HepG2 (cell line): ENCODE measurements around the gene RBPJ. TPM values are rescaled to one million over a fixed set of nuclear protein-coding genes. Genes with fewer than 3 reads are reported as not detected.

Experiments
- ATAC-seq: fragments of 200-7000 bp; cut with Tn5 transposase; 3 replicates; pipeline ENCODE4 v1.9.1; 2020; ENCODE audit warnings: mild to moderate bottlenecking, moderate library complexity
- BruUV-seq: library from RNA; stranded (reverse); fragments of 400-500 nt; replicated peaks from 2 replicates; lab custom pipeline; 2021; lab: Mats Ljungman, UMichigan
- CTCF ChIA-PET: fragments of 300-600 bp; formaldehyde crosslinking; extraction: SDS; loops from one replicate; lab custom pipeline; 2021; ENCODE audit warnings: low total read pairs, inconsistent platforms, low intra/inter-chr PET ratio; lab: Yijun Ruan, JAX
- POLR2A ChIA-PET: fragments of 350-600 bp; sonication (Branson Sonifier 250); formaldehyde crosslinking; loops from one replicate; lab custom pipeline; 2020; ENCODE audit warnings: antibody characterized with exemption, inconsistent platforms; lab: Yijun Ruan, JAX
- DNase-seq: peaks from one replicate; pipeline ENCODE4 v3.0.0-alpha.2; 2015; ENCODE audit warnings: low spot score
- FAIRE-seq: peaks from 3 replicates; lab custom pipeline; 2011; peaks lifted over from hg19 to GRCh38; lab: Jason Lieb, UNC
- H2AFZ ChIP-seq: one replicate; pipeline ENCODE4 v1.6.1; 2011; ENCODE audit warnings: low read length, inconsistent platforms
- H3K27ac ChIP-seq: fragments of 300-600 bp; 3 replicates; pipeline ENCODE4 v1.8.0; 2011; ENCODE audit warnings: mixed run types, mild to moderate bottlenecking, mixed read lengths, low read length, inconsistent platforms; ENCODE audit not compliant: insufficient read depth; ENCODE audit errors: extremely low read length
- H3K27me3 ChIP-seq, 2 experiments: fragments of 200-600 bp in 1 of 2; 2 replicates in 1 of 2; 3 replicates in 1 of 2; pipeline versions ENCODE4 v1.6.0 to v1.8.0; 2011; ENCODE audit warnings: low read length in 2 of 2, mild to moderate bottlenecking in 2 of 2, moderate library complexity in 2 of 2, inconsistent platforms in 1 of 2; ENCODE audit not compliant: insufficient read depth in 2 of 2, control insufficient read depth in 1 of 2
- H3K36me3 ChIP-seq, 2 experiments: fragments of 200-600 bp in 1 of 2; replicated peaks in 1 of 2; 2 replicates in 1 of 2; 3 replicates in 1 of 2; pipeline versions ENCODE4 v1.5.1 to v1.8.0; 2011; ENCODE audit warnings: low read length in 2 of 2, inconsistent platforms in 1 of 2; ENCODE audit not compliant: insufficient read depth in 2 of 2, control insufficient read depth in 1 of 2
- H3K4me1 ChIP-seq: 2 replicates; pipeline ENCODE4 v1.5.1; 2012; ENCODE audit warnings: low read length, inconsistent platforms; ENCODE audit not compliant: insufficient read depth
- H3K4me2 ChIP-seq: 2 replicates; pipeline ENCODE4 v1.6.0; 2011; ENCODE audit warnings: low read depth, low read length, inconsistent platforms
- H3K4me3 ChIP-seq, 3 experiments: fragments of 200-600 bp in 1 of 3; sonication (generic), shearing (Covaris generic) in 1 of 3; replicated peaks in 1 of 3; 2 replicates each; pipeline ENCODE4 v1.5.1; 2011 to 2016; ENCODE audit warnings: low read length in 3 of 3, inconsistent platforms in 2 of 3, low read depth in 2 of 3, mild to moderate bottlenecking in 2 of 3, control low read depth in 1 of 3, mixed read lengths in 1 of 3; ENCODE audit not compliant: insufficient read depth in 1 of 3
- H3K79me2 ChIP-seq: one replicate; pipeline ENCODE4 v1.6.1; 2011; ENCODE audit warnings: low read length, inconsistent platforms; ENCODE audit not compliant: insufficient read depth
- H3K9ac ChIP-seq: 2 replicates; pipeline ENCODE4 v1.6.0; 2011; ENCODE audit warnings: mild to moderate bottlenecking, low read depth, low read length, inconsistent platforms; ENCODE audit not compliant: insufficient read depth
- H3K9me3 ChIP-seq: 2 replicates; pipeline ENCODE4 v1.5.1; 2012; ENCODE audit warnings: mild to moderate bottlenecking, low read length
- H4K20me1 ChIP-seq: 2 replicates; pipeline ENCODE4 v1.6.0; 2011; ENCODE audit warnings: inconsistent platforms, mild to moderate bottlenecking, low read length, moderate library complexity; ENCODE audit not compliant: insufficient read depth
- ASH2L ChIP-seq: fragments of 300-600, 200-600 bp; sonication (generic); IDR thresholded peaks from 2 replicates; pipeline ENCODE4 v1.7.0; 2017; ENCODE audit warnings: low read depth, mild to moderate bottlenecking, moderate library complexity, mixed read lengths, low read length; ENCODE audit not compliant: insufficient read length
- CBX5 ChIP-seq: sonication (generic); formaldehyde crosslinking; IDR thresholded peaks from 2 replicates; pipeline ENCODE4 v1.4.0; 2020; ENCODE audit warnings: missing genetic modification reagents, borderline replicate concordance
- DR1 ChIP-seq: sonication (generic); formaldehyde crosslinking; IDR thresholded peaks from 2 replicates; pipeline ENCODE4 v1.8.0; 2021; ENCODE audit warnings: mild to moderate bottlenecking, missing genetic modification reagents, inconsistent platforms
- ELF3 ChIP-seq: IDR thresholded peaks from 2 replicates; pipeline ENCODE4 v1.6.1; 2016; ENCODE audit warnings: missing genetic modification reagents, missing compliant biosample characterization
- EZH2 ChIP-seq: conservative IDR thresholded peaks from 2 replicates; pipeline ENCODE4 v1.6.1; 2012; ENCODE audit warnings: mild to moderate bottlenecking, low read depth, low read length, moderate library complexity
- FOXA3 ChIP-seq: IDR thresholded peaks from 2 replicates; pipeline ENCODE4 v1.6.1; 2016; ENCODE audit warnings: missing genetic modification reagents, missing compliant biosample characterization
- HNRNPUL1 ChIP-seq: fragments of 200-400 bp; formaldehyde crosslinking; IDR thresholded peaks from 2 replicates; pipeline ENCODE4 v1.6.1; 2017; ENCODE audit warnings: low read depth, mild to moderate bottlenecking, low read length, moderate library complexity
- MXD4 ChIP-seq: IDR thresholded peaks from 2 replicates; pipeline ENCODE4 v1.6.1; 2016; ENCODE audit warnings: mild to moderate bottlenecking, missing biosample characterization, missing genetic modification reagents
- RAD21 ChIP-seq: fragments of 450-650 bp; formaldehyde crosslinking; IDR thresholded peaks from 2 replicates; pipeline ENCODE4 v1.5.0; 2020; ENCODE audit warnings: mild to moderate bottlenecking
- ZNF224 ChIP-seq: sonication (generic); formaldehyde crosslinking; IDR thresholded peaks from 2 replicates; pipeline ENCODE4 v1.5.0; 2020; ENCODE audit warnings: mild to moderate bottlenecking, missing genetic modification reagents
- ZNF510 ChIP-seq: sonication (generic); formaldehyde crosslinking; IDR thresholded peaks from 2 replicates; pipeline ENCODE4 v1.4.0; 2020; ENCODE audit warnings: low read depth, mild to moderate bottlenecking, missing genetic modification reagents
- WGBS: methylation state at CpG from one replicate; pipeline ENCODE4 v1.1.6; 2017; ENCODE audit warnings: low lambda C conversion rate; 5-methylcytosine and 5-hydroxymethylcytosine counted together
- in situ Hi-C: cut with HindIII; loops from 2 replicates; pipeline ENCODE4 v1.10.0; 2017; ENCODE audit warnings: low pct_unique_long_range_greater_than_20kb; ENCODE audit not compliant: extremely low pct_ligation_motif_present
- intact Hi-C: fragments of 100-400 bp; cut with micrococcal nuclease; formaldehyde crosslinking; loops from one replicate; pipeline ENCODE4 v1.10.0; 2022; ENCODE audit not compliant: unreplicated experiment
- polyA plus RNA-seq, 8 experiments: library from polyadenylated mRNA; depleted of rRNA in 3 of 8; stranded (reverse) in 7 of 8; unstranded in 1 of 8; fragments of >200 nt; fragmentation: Illumina TruSeq in 4 of 8; extraction: Trizol in 4 of 8; gene quantifications; 2 replicates each; pipeline versions ENCODE4 v1.2.1 to v1.2.3, GENCODE V29; 2011 to 2016; ENCODE audit warnings: low read depth in 4 of 8, missing spikeins in 1 of 8, mixed read lengths in 1 of 8; ENCODE audit not compliant: insufficient read depth in 1 of 8
- total RNA-seq, 5 experiments: library from RNA; depleted of rRNA; stranded (reverse); fragments of >200 nt; fragmentation: Illumina TruSeq; extraction: Trizol; gene quantifications; 2 replicates each; pipeline ENCODE4 v1.2.3, GENCODE V29; 2016; ENCODE audit warnings: low read depth in 1 of 5
- TF ChIP-seq, protein P1 (sequence below), 2 experiments: IDR thresholded peaks; 2 replicates each; pipeline ENCODE4 v1.6.1; 2011 to 2012; ENCODE audit warnings: low read length in 2 of 2, borderline replicate concordance in 1 of 2, low read depth in 1 of 2, mild to moderate bottlenecking in 1 of 2, moderate library complexity in 1 of 2
- TF ChIP-seq, protein P2 (sequence below): sonication (generic); formaldehyde crosslinking; IDR thresholded peaks from 2 replicates; pipeline ENCODE4 v1.5.1; 2020; ENCODE audit warnings: mild to moderate bottlenecking, missing genetic modification reagents

Gene RBPJ
- total and polyA plus RNA-seq, 2 of the 13 experiments (the other 11 are each of a cell fraction or from before 2014, with no cell fraction given), result 25.9 to 33.2 TPM

DNA sequence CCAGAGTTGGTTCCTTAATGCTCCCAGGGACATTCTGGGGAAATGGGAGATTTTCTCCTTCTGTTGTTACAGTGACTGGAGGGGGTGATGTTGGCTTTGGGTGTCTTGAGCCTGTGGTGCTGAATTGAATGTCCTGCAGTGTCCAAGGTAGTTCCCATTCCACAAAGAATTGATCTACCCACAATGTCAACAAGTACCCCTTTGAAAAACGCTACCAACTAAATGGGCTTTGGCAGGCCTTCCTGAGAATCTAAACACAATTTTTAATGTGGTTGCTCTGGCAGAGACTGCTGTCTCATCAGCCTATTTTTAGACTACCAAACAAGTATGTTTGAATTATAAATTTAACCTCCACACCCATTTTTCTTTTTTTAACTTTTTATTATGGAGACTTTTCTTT, 100.1 kb downstream of the RBPJ start:
- 88% methylated on average over 1 of the region's 1 CpG for WGBS
- CTCF ChIA-PET, result no interaction called here

GRCh38 chr4:26424153-26424552, 103.3 kb downstream of the RBPJ start:
- H3K9ac ChIP-seq, result no peak overlapping the region
- H3K4me2 ChIP-seq, result no peak overlapping the region
- no peaks in the 10 kb centered on the region for H3K4me1 ChIP-seq
- no peak overlapping the region for H3K4me3 ChIP-seq
- POLR2A ChIA-PET, result no interaction called here
- TF ChIP-seq, protein P1, sequence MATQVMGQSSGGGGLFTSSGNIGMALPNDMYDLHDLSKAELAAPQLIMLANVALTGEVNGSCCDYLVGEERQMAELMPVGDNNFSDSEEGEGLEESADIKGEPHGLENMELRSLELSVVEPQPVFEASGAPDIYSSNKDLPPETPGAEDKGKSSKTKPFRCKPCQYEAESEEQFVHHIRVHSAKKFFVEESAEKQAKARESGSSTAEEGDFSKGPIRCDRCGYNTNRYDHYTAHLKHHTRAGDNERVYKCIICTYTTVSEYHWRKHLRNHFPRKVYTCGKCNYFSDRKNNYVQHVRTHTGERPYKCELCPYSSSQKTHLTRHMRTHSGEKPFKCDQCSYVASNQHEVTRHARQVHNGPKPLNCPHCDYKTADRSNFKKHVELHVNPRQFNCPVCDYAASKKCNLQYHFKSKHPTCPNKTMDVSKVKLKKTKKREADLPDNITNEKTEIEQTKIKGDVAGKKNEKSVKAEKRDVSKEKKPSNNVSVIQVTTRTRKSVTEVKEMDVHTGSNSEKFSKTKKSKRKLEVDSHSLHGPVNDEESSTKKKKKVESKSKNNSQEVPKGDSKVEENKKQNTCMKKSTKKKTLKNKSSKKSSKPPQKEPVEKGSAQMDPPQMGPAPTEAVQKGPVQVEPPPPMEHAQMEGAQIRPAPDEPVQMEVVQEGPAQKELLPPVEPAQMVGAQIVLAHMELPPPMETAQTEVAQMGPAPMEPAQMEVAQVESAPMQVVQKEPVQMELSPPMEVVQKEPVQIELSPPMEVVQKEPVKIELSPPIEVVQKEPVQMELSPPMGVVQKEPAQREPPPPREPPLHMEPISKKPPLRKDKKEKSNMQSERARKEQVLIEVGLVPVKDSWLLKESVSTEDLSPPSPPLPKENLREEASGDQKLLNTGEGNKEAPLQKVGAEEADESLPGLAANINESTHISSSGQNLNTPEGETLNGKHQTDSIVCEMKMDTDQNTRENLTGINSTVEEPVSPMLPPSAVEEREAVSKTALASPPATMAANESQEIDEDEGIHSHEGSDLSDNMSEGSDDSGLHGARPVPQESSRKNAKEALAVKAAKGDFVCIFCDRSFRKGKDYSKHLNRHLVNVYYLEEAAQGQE (IDR thresholded peaks at IDR 0.05; ENCODE audit: borderline replicate concordance in 1 of 2, low read depth in 1 of 2, low read length in 2 of 2), result no peak
- TF ChIP-seq ASH2L, result no peak
- TF ChIP-seq, protein P2, sequence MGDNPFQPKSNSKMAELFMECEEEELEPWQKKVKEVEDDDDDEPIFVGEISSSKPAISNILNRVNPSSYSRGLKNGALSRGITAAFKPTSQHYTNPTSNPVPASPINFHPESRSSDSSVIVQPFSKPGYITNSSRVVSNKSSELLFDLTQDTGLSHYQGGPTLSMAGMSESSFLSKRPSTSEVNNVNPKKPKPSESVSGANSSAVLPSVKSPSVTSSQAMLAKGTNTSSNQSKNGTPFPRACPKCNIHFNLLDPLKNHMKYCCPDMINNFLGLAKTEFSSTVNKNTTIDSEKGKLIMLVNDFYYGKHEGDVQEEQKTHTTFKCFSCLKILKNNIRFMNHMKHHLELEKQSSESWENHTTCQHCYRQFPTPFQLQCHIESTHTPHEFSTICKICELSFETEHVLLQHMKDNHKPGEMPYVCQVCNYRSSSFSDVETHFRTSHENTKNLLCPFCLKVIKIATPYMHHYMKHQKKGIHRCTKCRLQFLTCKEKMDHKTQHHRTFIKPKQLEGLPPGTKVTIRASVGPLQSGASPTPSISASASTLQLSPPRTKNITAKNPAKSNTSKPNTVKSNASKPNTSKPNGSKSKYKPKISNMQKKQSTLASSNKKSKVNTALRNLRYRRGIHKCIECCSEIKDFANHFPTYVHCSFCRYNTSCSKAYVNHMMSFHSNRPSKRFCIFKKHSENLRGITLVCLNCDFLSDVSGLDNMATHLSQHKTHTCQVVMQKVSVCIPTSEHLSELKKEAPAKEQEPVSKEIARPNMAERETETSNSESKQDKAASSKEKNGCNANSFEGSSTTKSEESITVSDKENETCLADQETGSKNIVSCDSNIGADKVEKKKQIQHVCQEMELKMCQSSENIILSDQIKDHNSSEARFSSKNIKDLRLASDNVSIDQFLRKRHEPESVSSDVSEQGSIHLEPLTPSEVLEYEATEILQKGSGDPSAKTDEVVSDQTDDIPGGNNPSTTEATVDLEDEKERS, result no peak
- TF ChIP-seq FOXA3, result no peak
- TF ChIP-seq MXD4 (CRISPR knock-in tag), result no peak
- no peak for TF ChIP-seq RAD21 (CRISPR knock-in tag)
- no peak for TF ChIP-seq CBX5 (CRISPR knock-in tag)
- no peak for TF ChIP-seq ZNF224 (CRISPR knock-in tag)
- TF ChIP-seq ZNF510 (CRISPR knock-in tag), result no peak
- no TSS peak for BruUV-seq
- CTCF ChIA-PET, result no interaction called here
- H3K79me2 ChIP-seq, result no peaks in the 10 kb centered on the region
- intact Hi-C loops, result no loop called here
- H2AFZ ChIP-seq, result no peak overlapping the region
- no peaks in the 10 kb centered on the region for H3K27me3 ChIP-seq
- 94% methylated on average over 2 of the region's 2 CpGs for whole genome bisulfite sequencing
- no peaks in the 10 kb centered on the region for H4K20me1 ChIP-seq
- no peak for ATAC-seq
- in situ Hi-C loops, result loop anchor here (25.0 kb wide), 1 partner anchor 387 kb away; no protein-coding TSS in a partner anchor
- H3K9me3 ChIP-seq, result no peaks in the 10 kb centered on the region
- peaks cover 9 to 40% of the 10 kb centered on the region in 2 experiments; a peak in 4 of 5 replicates for H3K36me3 ChIP-seq
- FAIRE-seq, result no peak
- no peak overlapping the region for H3K27ac ChIP-seq
- DNase-seq, result no peak

More for the DNA sequence above, 100.1 kb downstream of the RBPJ start:
- DNase-seq (no peak), ATAC-seq (no peak), FAIRE-seq (no peak)
- no TSS peak for BruUV-seq
- Histone ChIP-seq H3K36me3 (peaks cover 12 to 42% of the 10 kb centered on the region in 2 experiments), H2AFZ (no peak overlapping the region), H3K9ac (no peak overlapping the region), H3K9me3 (no peaks in the 10 kb centered on the region), H4K20me1 (no peaks in the 10 kb centered on the region), H3K79me2 (no peaks in the 10 kb centered on the region), H3K4me1 (no peaks in the 10 kb centered on the region), H3K27ac (no peak overlapping the region), H3K4me2 (no peak overlapping the region), H3K4me3 (no peak overlapping the region), H3K27me3 (no peaks in the 10 kb centered on the region)
- TF ChIP-seq ELF3 (CRISPR knock-in tag) (no peak), EZH2 (no peak), DR1 (CRISPR knock-in tag) (no peak), HNRNPUL1 (no peak)
- in situ Hi-C loops (loop anchor here (25.0 kb wide), 1 partner anchor 384 kb away; no protein-coding TSS in a partner anchor), intact Hi-C loops (no loop called here)
- POLR2A ChIA-PET, result no interaction called here
